ENCODE measurements around the gene WWOX. TPM values are rescaled to one million over a fixed set of nuclear protein-coding genes. Genes with fewer than 3 reads are reported as not detected.

Gene WWOX
- polyA plus RNA-seq, 2 of the 4 experiments (the other 2 are of a cell fraction) = 16.0 to 17.2 TPM

DNA sequence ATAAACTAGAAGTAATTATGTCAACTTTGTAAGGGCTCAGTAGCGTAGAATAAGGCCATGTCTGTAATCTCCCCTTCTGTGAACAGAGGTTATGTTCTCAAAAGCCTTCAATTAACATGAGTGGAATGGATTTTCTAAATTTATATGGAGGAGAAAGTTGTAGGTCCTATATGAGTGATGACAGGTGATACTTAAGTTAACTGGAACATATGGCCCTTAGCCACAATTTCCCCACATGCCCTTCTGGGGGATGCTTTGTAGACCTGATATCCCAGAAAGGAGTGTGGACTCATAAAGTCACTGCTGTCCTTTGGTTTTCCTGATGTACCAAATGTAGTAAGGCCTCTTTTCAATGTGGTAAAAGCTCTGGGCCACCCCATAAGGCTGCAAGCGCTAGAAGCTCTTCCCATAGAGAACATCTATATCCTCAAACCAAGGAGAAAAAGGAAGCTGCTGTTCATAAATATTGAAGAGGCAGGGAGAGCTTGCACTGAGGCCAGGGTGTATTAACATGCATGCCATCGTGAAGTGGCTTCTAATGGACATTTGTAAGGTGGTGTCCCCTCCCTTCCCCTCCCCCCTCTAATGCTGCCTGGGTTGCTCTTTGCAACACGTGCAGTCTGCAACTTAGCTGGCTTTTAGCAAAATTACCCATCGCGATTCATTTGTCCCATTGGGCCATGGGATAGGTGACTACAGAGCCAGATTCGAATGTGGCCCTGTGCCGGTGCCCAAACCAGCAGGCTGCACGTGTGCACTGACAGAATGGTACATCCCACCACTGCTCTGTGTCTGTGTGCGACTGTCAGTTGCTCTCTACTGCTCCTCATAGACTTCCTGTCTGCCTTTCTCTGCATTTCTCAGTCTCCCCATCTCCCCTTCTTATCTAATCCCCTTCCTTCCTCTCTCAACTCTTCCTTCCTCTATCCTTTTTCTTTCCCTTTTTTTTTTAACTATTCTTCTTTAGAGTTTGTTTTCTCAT is 269.0 kb downstream of the WWOX start:
- ChIA-PET POLR2A (no interaction called here), CTCF (interaction anchor here (1.4 kb wide), 1 partner anchor 8 kb away, joined by 4 read pairs; no protein-coding TSS in a partner anchor)
- Histone ChIP-seq H3K4me1 (no peaks in the 10 kb centered on the region), H3K4me3 (no peak overlapping the region), H3K27ac (no peak overlapping the region), H3K4me2 (no peak overlapping the region), H3K9me3 (no peaks in the 10 kb centered on the region)
- TF ChIP-seq, protein P1, sequence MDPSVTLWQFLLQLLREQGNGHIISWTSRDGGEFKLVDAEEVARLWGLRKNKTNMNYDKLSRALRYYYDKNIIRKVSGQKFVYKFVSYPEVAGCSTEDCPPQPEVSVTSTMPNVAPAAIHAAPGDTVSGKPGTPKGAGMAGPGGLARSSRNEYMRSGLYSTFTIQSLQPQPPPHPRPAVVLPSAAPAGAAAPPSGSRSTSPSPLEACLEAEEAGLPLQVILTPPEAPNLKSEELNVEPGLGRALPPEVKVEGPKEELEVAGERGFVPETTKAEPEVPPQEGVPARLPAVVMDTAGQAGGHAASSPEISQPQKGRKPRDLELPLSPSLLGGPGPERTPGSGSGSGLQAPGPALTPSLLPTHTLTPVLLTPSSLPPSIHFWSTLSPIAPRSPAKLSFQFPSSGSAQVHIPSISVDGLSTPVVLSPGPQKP (IDR thresholded peaks at IDR 0.05; ENCODE audit: low read depth, low read length) = no peak
- TF ChIP-seq SREBF2 (IDR thresholded peaks at IDR 0.05) (no peak), HOXA7 (CRISPR knock-in tag; IDR thresholded peaks at IDR 0.05) (no peak), TFCP2L1 (CRISPR knock-in tag; IDR thresholded peaks at IDR 0.05) (no peak)
- TF ChIP-seq, protein P2, sequence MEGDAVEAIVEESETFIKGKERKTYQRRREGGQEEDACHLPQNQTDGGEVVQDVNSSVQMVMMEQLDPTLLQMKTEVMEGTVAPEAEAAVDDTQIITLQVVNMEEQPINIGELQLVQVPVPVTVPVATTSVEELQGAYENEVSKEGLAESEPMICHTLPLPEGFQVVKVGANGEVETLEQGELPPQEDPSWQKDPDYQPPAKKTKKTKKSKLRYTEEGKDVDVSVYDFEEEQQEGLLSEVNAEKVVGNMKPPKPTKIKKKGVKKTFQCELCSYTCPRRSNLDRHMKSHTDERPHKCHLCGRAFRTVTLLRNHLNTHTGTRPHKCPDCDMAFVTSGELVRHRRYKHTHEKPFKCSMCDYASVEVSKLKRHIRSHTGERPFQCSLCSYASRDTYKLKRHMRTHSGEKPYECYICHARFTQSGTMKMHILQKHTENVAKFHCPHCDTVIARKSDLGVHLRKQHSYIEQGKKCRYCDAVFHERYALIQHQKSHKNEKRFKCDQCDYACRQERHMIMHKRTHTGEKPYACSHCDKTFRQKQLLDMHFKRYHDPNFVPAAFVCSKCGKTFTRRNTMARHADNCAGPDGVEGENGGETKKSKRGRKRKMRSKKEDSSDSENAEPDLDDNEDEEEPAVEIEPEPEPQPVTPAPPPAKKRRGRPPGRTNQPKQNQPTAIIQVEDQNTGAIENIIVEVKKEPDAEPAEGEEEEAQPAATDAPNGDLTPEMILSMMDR (IDR thresholded peaks at IDR 0.05) = no peak
- TF ChIP-seq, protein P3, sequence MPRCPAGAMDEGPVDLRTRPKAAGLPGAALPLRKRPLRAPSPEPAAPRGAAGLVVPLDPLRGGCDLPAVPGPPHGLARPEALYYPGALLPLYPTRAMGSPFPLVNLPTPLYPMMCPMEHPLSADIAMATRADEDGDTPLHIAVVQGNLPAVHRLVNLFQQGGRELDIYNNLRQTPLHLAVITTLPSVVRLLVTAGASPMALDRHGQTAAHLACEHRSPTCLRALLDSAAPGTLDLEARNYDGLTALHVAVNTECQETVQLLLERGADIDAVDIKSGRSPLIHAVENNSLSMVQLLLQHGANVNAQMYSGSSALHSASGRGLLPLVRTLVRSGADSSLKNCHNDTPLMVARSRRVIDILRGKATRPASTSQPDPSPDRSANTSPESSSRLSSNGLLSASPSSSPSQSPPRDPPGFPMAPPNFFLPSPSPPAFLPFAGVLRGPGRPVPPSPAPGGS (IDR thresholded peaks at IDR 0.05) = no peak
- DNase-seq (ENCODE audit: low read depth in 1 of 2, low spot score in 1 of 2) = no peak
- no peak for FAIRE-seq
- WGBS (ENCODE audit: missing lambda C conversion rate) = 64% methylated on average over 10 of the region's 10 CpGs
- no peak for ATAC-seq

DNA sequence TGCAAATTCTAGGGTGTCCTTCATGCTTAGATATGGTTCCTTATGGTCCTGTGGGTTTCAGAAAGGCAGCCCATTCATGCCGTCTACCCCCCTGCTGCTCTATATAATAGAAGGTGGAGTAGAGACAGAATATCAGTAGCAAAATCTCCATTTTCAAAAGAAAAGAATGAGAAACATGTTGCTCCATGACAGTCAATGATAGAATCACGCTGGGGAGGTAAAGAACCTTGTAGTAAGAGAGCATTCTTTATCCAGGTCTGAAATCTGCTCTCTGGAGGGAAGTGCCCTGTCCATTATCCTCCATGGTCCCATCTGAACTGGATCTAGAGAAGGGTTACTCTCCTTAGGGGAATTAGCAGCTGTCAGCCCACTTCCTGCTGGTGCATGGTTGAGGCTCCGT is 272.8 kb downstream of the WWOX start:
- DNase-seq (ENCODE audit: low read depth in 1 of 2, low spot score in 1 of 2) (no peak), ATAC-seq (no peak), FAIRE-seq (no peak)
- H3K4me3 ChIP-seq = no peak overlapping the region
- no peak overlapping the region for H3K4me2 ChIP-seq
- TF ChIP-seq MAZ (IDR thresholded peaks at IDR 0.05; ENCODE audit: borderline replicate concordance, low read depth, low read length) = no peak
- TF ChIP-seq EHMT2 (IDR thresholded peaks at IDR 0.05; ENCODE audit: low read depth) = no peak
- no peak for TF ChIP-seq BHLHE40 (IDR thresholded peaks at IDR 0.05; ENCODE audit: low read depth, low read length)
- TF ChIP-seq RNF2 (IDR thresholded peaks at IDR 0.05; ENCODE audit: borderline replicate concordance, low read depth) = no peak
- no peak for TF ChIP-seq CBX8 (IDR thresholded peaks at IDR 0.05)
- TF ChIP-seq, protein P4, sequence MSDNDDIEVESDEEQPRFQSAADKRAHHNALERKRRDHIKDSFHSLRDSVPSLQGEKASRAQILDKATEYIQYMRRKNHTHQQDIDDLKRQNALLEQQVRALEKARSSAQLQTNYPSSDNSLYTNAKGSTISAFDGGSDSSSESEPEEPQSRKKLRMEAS (IDR thresholded peaks at IDR 0.05) = no peak
- no peak for TF ChIP-seq ZNF302 (CRISPR knock-in tag; IDR thresholded peaks at IDR 0.05)
- no peak for TF ChIP-seq SMC3 (IDR thresholded peaks at IDR 0.05)
- TF ChIP-seq, protein P2 (IDR thresholded peaks at IDR 0.05) = no peak
- TF ChIP-seq EHF (CRISPR knock-in tag; IDR thresholded peaks at IDR 0.05) = no peak
- H3K27ac ChIP-seq = no peak overlapping the region
- ChIA-PET CTCF (no interaction called here), POLR2A (no interaction called here)
- no peaks in the 10 kb centered on the region for H3K4me1 ChIP-seq
- H3K9me3 ChIP-seq = no peaks in the 10 kb centered on the region
- WGBS (ENCODE audit: missing lambda C conversion rate) = 74% methylated on average over 3 of the region's 3 CpGs
